Adipocyte (in vitro differentiated cells): Measurements from ENCODE around the gene CCDC68.
"Not testable (repeated sequence)": the region's sequence is repeated elsewhere in the genome, so short reads cannot be mapped to it uniquely, and the experiment has no call there.

Experiments
- DNase-seq: peaks from one replicate; pipeline ENCODE4 v3.0.0-alpha.2; 2015; ENCODE audit warnings: low read depth
- H3K27me3 ChIP-seq: replicated peaks from 2 replicates; pipeline ENCODE4 v1.7.0; 2013; ENCODE audit warnings: mild to moderate bottlenecking, low read length, moderate library complexity; ENCODE audit not compliant: control insufficient read depth, insufficient read depth
- H3K36me3 ChIP-seq: 2 replicates; pipeline ENCODE4 v1.7.0; 2013; ENCODE audit warnings: low read length, mild to moderate bottlenecking, moderate library complexity; ENCODE audit not compliant: control insufficient read depth, insufficient read depth, severe bottlenecking
- H3K4me1 ChIP-seq: 2 replicates; pipeline ENCODE4 v1.7.0; 2013; ENCODE audit warnings: mild to moderate bottlenecking, low read length, moderate library complexity; ENCODE audit not compliant: control insufficient read depth, insufficient read depth
- H3K4me3 ChIP-seq: 2 replicates; pipeline ENCODE4 v1.7.0; 2013; ENCODE audit warnings: mild to moderate bottlenecking, low read length, moderate library complexity
- H3K9ac ChIP-seq: 2 replicates; pipeline ENCODE4 v1.7.0; 2013; ENCODE audit warnings: mild to moderate bottlenecking, low read length, moderate library complexity
- H3K9me3 ChIP-seq: 2 replicates; pipeline ENCODE4 v1.7.0; 2013; ENCODE audit warnings: mild to moderate bottlenecking, low read length, moderate library complexity; ENCODE audit not compliant: control insufficient read depth

Gene CCDC68

GRCh38 chr18:54873884-54874255, 85.4 kb downstream of the CCDC68 start:
- Histone ChIP-seq H3K4me3 (no peak overlapping the region), H3K4me1 (peaks cover 17% of the 10 kb centered on the region), H3K27me3 (no peaks in the 10 kb centered on the region), H3K9ac (no peak overlapping the region), H3K9me3 (no peaks in the 10 kb centered on the region), H3K36me3 (no peaks in the 10 kb centered on the region)
- no peak for DNase-seq

GRCh38 chr18:54872681-54873080, 86.6 kb downstream of the CCDC68 start:
- no peaks in the 10 kb centered on the region for H3K9me3 ChIP-seq
- peaks cover 6% of the 10 kb centered on the region for H3K4me1 ChIP-seq
- H3K9ac ChIP-seq = no peak overlapping the region
- no peaks in the 10 kb centered on the region for H3K27me3 ChIP-seq
- no peak for DNase-seq
- no peaks in the 10 kb centered on the region for H3K36me3 ChIP-seq
- no peak overlapping the region for H3K4me3 ChIP-seq

- H3K9ac ChIP-seq = no peak overlapping the region
- no peak for DNase-seq
- H3K9me3 ChIP-seq = no peaks in the 10 kb centered on the region
- no peak overlapping the region for H3K4me3 ChIP-seq
- H3K36me3 ChIP-seq = no peaks in the 10 kb centered on the region
- H3K27me3 ChIP-seq = no peaks in the 10 kb centered on the region
- no peaks in the 10 kb centered on the region for H3K4me1 ChIP-seq
Observed at GRCh38 chr18:54871231-54871630, 88.0 kb downstream of the CCDC68 start.

GRCh38 chr18:54867131-54867530, 92.1 kb downstream of the CCDC68 start:
- no peaks in the 10 kb centered on the region for H3K9me3 ChIP-seq
- no peaks in the 10 kb centered on the region for H3K4me1 ChIP-seq
- DNase-seq = no peak
- no peak overlapping the region for H3K9ac ChIP-seq
- no peak overlapping the region for H3K4me3 ChIP-seq
- no peaks in the 10 kb centered on the region for H3K27me3 ChIP-seq
- H3K36me3 ChIP-seq = no peaks in the 10 kb centered on the region

DNA sequence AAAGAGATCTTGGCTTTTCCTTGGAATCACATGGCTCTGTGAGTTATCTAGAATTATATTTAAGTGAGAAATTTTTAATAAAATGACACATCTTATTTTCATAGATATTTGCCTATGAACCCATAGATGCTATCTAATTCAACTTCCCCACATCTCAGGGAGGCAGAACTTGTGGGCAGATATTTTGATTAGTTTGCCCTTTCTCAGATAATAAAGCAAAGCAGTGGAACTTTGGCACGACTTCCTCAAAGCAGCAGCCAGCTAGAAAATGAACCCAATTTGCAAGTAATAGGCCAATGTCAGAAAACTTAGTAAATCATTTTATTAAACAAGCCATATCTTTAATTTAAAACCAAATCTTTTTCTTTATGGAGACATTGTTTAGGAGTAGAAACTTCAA, 98.3 kb downstream of the CCDC68 start:
- H3K36me3 ChIP-seq = no peaks in the 10 kb centered on the region
- DNase-seq = no peak
- no peaks in the 10 kb centered on the region for H3K27me3 ChIP-seq
- H3K9me3 ChIP-seq = no peaks in the 10 kb centered on the region
- no peak overlapping the region for H3K9ac ChIP-seq
- H3K4me3 ChIP-seq = no peak overlapping the region
- peaks cover 2% of the 10 kb centered on the region for H3K4me1 ChIP-seq

GRCh38 chr18:54859667-54860421, 99.4 kb downstream of the CCDC68 start:
- Histone ChIP-seq H3K4me3 (no peak overlapping the region), H3K9me3 (no peaks in the 10 kb centered on the region), H3K36me3 (no peaks in the 10 kb centered on the region), H3K9ac (no peak overlapping the region), H3K4me1 (peaks cover 2% of the 10 kb centered on the region), H3K27me3 (no peaks in the 10 kb centered on the region)
- DNase-seq = no peak

DNA sequence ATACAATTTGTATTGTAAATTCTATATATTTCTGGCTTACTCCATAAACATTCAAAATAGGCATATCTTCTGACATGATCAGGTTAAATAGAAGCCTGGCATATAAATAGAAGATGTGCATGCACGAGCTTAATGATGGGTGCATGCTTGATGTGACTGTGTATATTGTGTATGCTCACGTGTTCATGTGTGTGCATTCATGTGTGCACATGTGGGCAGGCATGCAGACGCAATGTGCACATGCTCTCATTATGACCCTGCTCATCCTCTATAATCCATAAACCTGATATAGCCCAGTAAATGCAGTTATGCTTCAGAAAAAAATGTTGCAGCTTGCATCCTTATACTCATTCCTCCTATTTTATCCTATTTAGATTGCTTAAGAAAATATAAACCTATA, 101.8 kb downstream of the CCDC68 start:
- peaks cover 2% of the 10 kb centered on the region for H3K4me1 ChIP-seq
- DNase-seq = no peak
- no peak overlapping the region for H3K4me3 ChIP-seq
- no peaks in the 10 kb centered on the region for H3K36me3 ChIP-seq
- no peak overlapping the region for H3K9ac ChIP-seq
- no peaks in the 10 kb centered on the region for H3K27me3 ChIP-seq
- H3K9me3 ChIP-seq = no peaks in the 10 kb centered on the region

GRCh38 chr18:54856105-54856646, 103.1 kb downstream of the CCDC68 start:
- DNase-seq = no peak
- H3K4me1 ChIP-seq = peaks cover 2% of the 10 kb centered on the region
- no peak overlapping the region for H3K9ac ChIP-seq
- no peaks in the 10 kb centered on the region for H3K36me3 ChIP-seq
- no peaks in the 10 kb centered on the region for H3K27me3 ChIP-seq
- H3K9me3 ChIP-seq = no peaks in the 10 kb centered on the region
- H3K4me3 ChIP-seq = no peak overlapping the region

DNA sequence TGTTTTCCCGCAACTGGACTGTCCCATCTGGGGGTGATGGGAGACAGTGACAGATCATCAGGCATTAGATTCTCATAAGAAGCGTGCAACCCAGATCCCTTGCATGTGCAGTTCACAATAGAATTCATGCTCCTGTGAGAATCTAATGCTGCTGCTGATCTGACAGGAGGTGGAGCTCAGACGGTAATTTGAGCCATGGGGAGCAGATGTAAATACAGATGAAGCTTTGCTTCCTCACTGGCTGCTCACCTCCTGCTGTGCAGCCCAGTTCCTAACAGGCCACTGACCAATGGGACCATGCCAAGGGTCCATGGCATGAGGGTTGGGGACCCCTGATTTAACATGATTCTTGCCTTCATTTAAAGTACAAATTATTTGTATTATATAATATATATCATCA, 104.2 kb downstream of the CCDC68 start:
- H3K27me3 ChIP-seq, H3K9me3 ChIP-seq, H3K36me3 ChIP-seq, H3K4me3 ChIP-seq, H3K4me1 ChIP-seq, H3K9ac ChIP-seq, DNase-seq: not testable (repeated sequence)

- Histone ChIP-seq H3K4me3 (no peak overlapping the region), H3K9ac (no peak overlapping the region), H3K4me1 (peaks cover 2% of the 10 kb centered on the region), H3K9me3 (no peaks in the 10 kb centered on the region), H3K27me3 (no peaks in the 10 kb centered on the region), H3K36me3 (no peaks in the 10 kb centered on the region)
- no peak for DNase-seq
Observed at GRCh38 chr18:54852780-54853675, 106.2 kb downstream of the CCDC68 start.
